ENCODE results near the gene PHLDA3.
A peak's percentile ranks its signal among the peaks of the same experiment; 100 is the strongest.

Gene PHLDA3

GRCh38 chr1:201518071-201518470, 49.1 kb upstream of the PHLDA3 start:
- POLR2A ChIA-PET: interaction anchor here (0.7 to 1.0 kb wide), 3 partner anchors 11 to 369 kb away, joined by 3 to 10 read pairs (median 7); partner anchors contain the start of gene CSRP1
- TF ChIP-seq ZNF174 (tag by site-specific recombination; IDR thresholded peaks at IDR 0.05) (no peak), HIC1 (tag by site-specific recombination; IDR thresholded peaks at IDR 0.05) (no peak), ZNF585B (tag by site-specific recombination; IDR thresholded peaks at IDR 0.05) (no peak), ZNF362 (tag by site-specific recombination; IDR thresholded peaks at IDR 0.05) (0 out of 2 replicates have a peak, but pooled peaks have one; percentile 27), ZNF19 (tag by site-specific recombination; IDR thresholded peaks at IDR 0.05; ENCODE audit: low read depth) (no peak), ZNF513 (tag by site-specific recombination; IDR thresholded peaks at IDR 0.05) (no peak)

GRCh38 chr1:201517631-201518030, 48.6 kb upstream of the PHLDA3 start:
- Histone ChIP-seq H3K4me1 (ENCODE audit: control insufficient read depth, insufficient read depth, low read length) (no peaks in the 10 kb centered on the region), H3K9me3 (ENCODE audit: control insufficient read depth, insufficient read depth, low read depth, low read length) (no peaks in the 10 kb centered on the region), H3K36me3 (ENCODE audit: control insufficient read depth in 2 of 2, insufficient read depth in 1 of 2, low read length in 2 of 2) (no peaks in the 10 kb centered on the region), H3K27ac (ENCODE audit: extremely low read depth, low read depth, low read length) (no peak overlapping the region), H3K4me3 (ENCODE audit: low read depth, low read length) (no peak overlapping the region)
- POLR2A ChIA-PET: interaction anchor here (0.7 to 1.0 kb wide), 2 partner anchors 12 to 369 kb away, joined by 3 to 7 read pairs; no protein-coding TSS in a partner anchor
- TF ChIP-seq SP7 (tag by site-specific recombination; IDR thresholded peaks at IDR 0.05) (no peak), ZBTB17 (tag by site-specific recombination; IDR thresholded peaks at IDR 0.05) (peak; percentile 69), ZNF580 (tag by site-specific recombination; IDR thresholded peaks at IDR 0.05) (no peak)
- CTCF ChIA-PET: interaction anchor here (0.6 to 11.1 kb wide), 7 partner anchors 31 to 361 kb away, joined by 3 to 471 read pairs (median 3); no protein-coding TSS in a partner anchor

More at GRCh38 chr1:201518071-201518470, 49.1 kb upstream of the PHLDA3 start:
- H3K4me1 ChIP-seq (ENCODE audit: control insufficient read depth, insufficient read depth, low read length): no peaks in the 10 kb centered on the region
- no peaks in the 10 kb centered on the region for H3K36me3 ChIP-seq (ENCODE audit: control insufficient read depth in 2 of 2, insufficient read depth in 1 of 2, low read length in 2 of 2)
- CTCF ChIA-PET: interaction anchor here (0.6 to 11.1 kb wide), 9 partner anchors 12 to 752 kb away, joined by 3 to 471 read pairs (median 3); no protein-coding TSS in a partner anchor
- H3K9me3 ChIP-seq (ENCODE audit: control insufficient read depth, insufficient read depth, low read depth, low read length): no peaks in the 10 kb centered on the region
- H3K4me3 ChIP-seq (ENCODE audit: low read depth, low read length): no peak overlapping the region
- no peak overlapping the region for H3K27ac ChIP-seq (ENCODE audit: extremely low read depth, low read depth, low read length)

GRCh38 chr1:201516511-201517127, 47.6 kb upstream of the PHLDA3 start:
- H3K9me3 ChIP-seq (ENCODE audit: control insufficient read depth, insufficient read depth, low read depth, low read length): no peaks in the 10 kb centered on the region
- H3K36me3 ChIP-seq (ENCODE audit: control insufficient read depth in 2 of 2, insufficient read depth in 1 of 2, low read length in 2 of 2): no peaks in the 10 kb centered on the region
- CTCF ChIA-PET: interaction anchor here (0.9 to 11.1 kb wide), 7 partner anchors 9 to 81 kb away, joined by 3 to 471 read pairs (median 3); partner anchors contain the start of gene CSRP1
- H3K27ac ChIP-seq (ENCODE audit: extremely low read depth, low read depth, low read length): no peak overlapping the region
- TF ChIP-seq ZNF366 (tag by site-specific recombination; conservative IDR thresholded peaks at IDR 0.05) (peak; percentile 49; the same call in 1 of the 2 replicates), YY2 (tag by site-specific recombination; IDR thresholded peaks at IDR 0.05) (no peak)
- no peak overlapping the region for H3K4me3 ChIP-seq (ENCODE audit: low read depth, low read length)
- POLR2A ChIA-PET: interaction anchor here (0.9 to 1.0 kb wide), 2 partner anchors 11 to 35 kb away, joined by 3 read pairs; no protein-coding TSS in a partner anchor
- H3K4me1 ChIP-seq (ENCODE audit: control insufficient read depth, insufficient read depth, low read length): no peaks in the 10 kb centered on the region
